Keratinocyte (primary cell): ENCODE measurements around the gene CDKAL1. TPM values are rescaled to one million over a fixed set of nuclear protein-coding genes. Genes with fewer than 3 reads are reported as not detected.

ENCODE experiments used
- DNase-seq: peaks from one replicate; pipeline ENCODE4 v3.0.0-alpha.2; 2011; ENCODE audit warnings: low read depth, missing footprints, low spot score
- FAIRE-seq: peaks from 2 replicates; lab custom pipeline; 2011; peaks lifted over from hg19 to GRCh38; lab: Jason Lieb, UNC
- H2AFZ ChIP-seq: 2 replicates; pipeline ENCODE4 v1.6.0; 2012; ENCODE audit warnings: low read length, control low read depth, inconsistent platforms; ENCODE audit not compliant: control insufficient read depth
- H3K27ac ChIP-seq: 2 replicates; pipeline ENCODE4 v1.5.1; 2011; ENCODE audit warnings: low read length; ENCODE audit not compliant: control insufficient read depth, insufficient read depth
- H3K27me3 ChIP-seq: 3 replicates; pipeline ENCODE4 v1.6.0; 2011; ENCODE audit warnings: low read length; ENCODE audit not compliant: control insufficient read depth, insufficient read depth; ENCODE audit errors: extremely low read depth
- H3K36me3 ChIP-seq, 2 experiments: 2 replicates in 1 of 2; 3 replicates in 1 of 2; pipeline ENCODE4 v1.5.1; 2011; ENCODE audit warnings: low read length in 2 of 2, mild to moderate bottlenecking in 1 of 2; ENCODE audit not compliant: control insufficient read depth in 2 of 2, insufficient read depth in 2 of 2; ENCODE audit errors: extremely low read depth in 1 of 2
- H3K4me1 ChIP-seq: 3 replicates; pipeline ENCODE4 v1.5.1; 2011; ENCODE audit warnings: low read length; ENCODE audit not compliant: control insufficient read depth, insufficient read depth; ENCODE audit errors: extremely low read depth
- H3K4me2 ChIP-seq: 3 replicates; pipeline ENCODE4 v1.6.0; 2011; ENCODE audit warnings: low read depth, low read length; ENCODE audit not compliant: control insufficient read depth, insufficient read depth; ENCODE audit errors: extremely low read depth
- H3K4me3 ChIP-seq, 3 experiments: fragments of 200-600 bp in 1 of 3; sonication (generic) in 1 of 3; 2 replicates in 2 of 3; 3 replicates in 1 of 3; pipeline ENCODE4 v1.5.1; 2011 to 2016; ENCODE audit warnings: low read length in 3 of 3, mild to moderate bottlenecking in 3 of 3, control low read depth in 2 of 3, inconsistent platforms in 1 of 3, low read depth in 1 of 3, mixed read lengths in 1 of 3, mixed run types in 1 of 3, moderate library complexity in 1 of 3; ENCODE audit not compliant: control insufficient read depth in 2 of 3, insufficient read depth in 2 of 3; ENCODE audit errors: extremely low read depth in 1 of 3
- H3K79me2 ChIP-seq: 2 replicates; pipeline ENCODE4 v1.6.0; 2012; ENCODE audit warnings: low read length; ENCODE audit not compliant: control insufficient read depth, insufficient read depth
- H3K9ac ChIP-seq: 3 replicates; pipeline ENCODE4 v1.6.0; 2011; ENCODE audit warnings: low read length; ENCODE audit not compliant: control insufficient read depth, insufficient read depth; ENCODE audit errors: extremely low read depth
- H3K9me1 ChIP-seq: 3 replicates; pipeline ENCODE4 v1.6.0; 2011; ENCODE audit warnings: low read length; ENCODE audit not compliant: control insufficient read depth, insufficient read depth; ENCODE audit errors: extremely low read depth
- H3K9me3 ChIP-seq: 2 replicates; pipeline ENCODE4 v1.5.1; 2012; ENCODE audit warnings: low read depth, low read length; ENCODE audit not compliant: control insufficient read depth
- H4K20me1 ChIP-seq: 3 replicates; pipeline ENCODE4 v1.6.0; 2011; ENCODE audit warnings: low read length; ENCODE audit not compliant: control insufficient read depth, insufficient read depth; ENCODE audit errors: extremely low read depth
- CTCF ChIP-seq, 3 experiments: IDR thresholded peaks in 1 of 3; conservative IDR thresholded peaks in 1 of 3; optimal IDR thresholded peaks in 1 of 3; 2 replicates in 2 of 3; 3 replicates in 1 of 3; pipeline versions ENCODE3 to v1.5.1; 2011; ENCODE audit warnings: low read length in 3 of 3, mild to moderate bottlenecking in 3 of 3, moderate library complexity in 2 of 3, control low read depth in 1 of 3, inconsistent platforms in 1 of 3; ENCODE audit not compliant: insufficient read depth in 2 of 3; ENCODE audit errors: extremely low read depth in 1 of 3
- EZH2 ChIP-seq: IDR thresholded peaks from one replicate; pipeline ENCODE4 v1.6.1; 2012; ENCODE audit warnings: inconsistent platforms, mild to moderate bottlenecking, low read length, moderate library complexity
- dilution Hi-C: fragments of 300-500 bp; cut with MboI; formaldehyde crosslinking; loops from one replicate; pipeline ENCODE4 v1.7.0; 2020; ENCODE audit warnings: low sequenced_read_pairs; ENCODE audit not compliant: extremely low pct_ligation_motif_present
- polyA plus RNA-seq, 5 experiments: library from polyadenylated mRNA; depleted of rRNA in 3 of 5; stranded (reverse) in 3 of 5; stranded (forward) in 1 of 5; unstranded in 1 of 5; fragments of >200 nt; gene quantifications; 1 replicate in 1 of 5; 2 replicates in 3 of 5; 3 replicates in 1 of 5; pipeline versions ENCODE4 v1.2.1 to v1.2.3, GENCODE V29; 2011 to 2012; ENCODE audit warnings: missing spikeins in 2 of 5, low read depth in 1 of 5, low replicate concordance in 1 of 5

Gene CDKAL1
- polyA plus RNA-seq, 1 donor (not counting 4 experiments of a cell fraction or from before 2014, with no cell fraction given), result 5.6 TPM

DNA sequence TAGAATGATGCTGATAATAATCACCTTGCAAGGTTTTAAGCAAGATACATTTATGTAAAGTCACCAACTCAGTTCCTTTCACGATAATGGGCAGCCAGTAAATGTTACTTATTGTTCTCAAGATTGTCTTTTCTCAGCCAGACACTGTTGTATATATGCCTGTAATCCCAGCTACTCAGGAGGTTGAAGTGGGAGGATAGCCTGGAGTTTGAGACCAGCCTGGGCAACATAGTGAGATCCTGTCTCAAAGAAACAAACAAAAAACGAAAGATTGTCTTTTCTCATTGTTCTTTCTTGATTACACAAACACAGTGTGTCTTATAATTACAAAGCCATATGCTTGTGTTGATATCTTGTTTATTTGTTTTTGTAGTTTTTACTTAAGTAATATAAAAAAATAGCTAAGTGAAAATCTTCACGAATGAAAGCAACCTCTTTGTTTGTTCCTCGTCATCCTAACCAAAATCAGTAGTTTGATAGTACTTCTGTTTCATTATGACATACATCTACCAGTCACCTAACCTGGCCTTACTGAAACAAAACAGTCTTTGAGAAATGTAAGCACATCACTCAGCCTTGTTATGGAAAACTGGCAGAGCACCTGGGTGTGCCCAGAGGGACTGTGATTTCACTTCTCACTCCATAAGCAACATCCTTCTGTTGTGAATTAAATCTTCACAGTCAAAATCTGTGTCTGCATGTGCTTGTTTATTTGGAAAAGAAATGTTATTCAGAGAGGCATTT is 623.1 kb downstream of the CDKAL1 start:
- no peak for DNase-seq
- Histone ChIP-seq H2AFZ (no peak overlapping the region), H3K9me3 (no peaks in the 10 kb centered on the region), H3K27me3 (no peaks in the 10 kb centered on the region), H4K20me1 (no peaks in the 10 kb centered on the region), H3K9ac (no peak overlapping the region), H3K4me3 (no peak overlapping the region), H3K27ac (no peak overlapping the region), H3K9me1 (no peaks in the 10 kb centered on the region), H3K4me2 (no peak overlapping the region), H3K79me2 (no peaks in the 10 kb centered on the region), H3K36me3 (no peaks in the 10 kb centered on the region), H3K4me1 (no peaks in the 10 kb centered on the region)
- FAIRE-seq, result no peak
- no peak for TF ChIP-seq EZH2
- TF ChIP-seq CTCF (optimal IDR thresholded peaks at IDR 0.05 in 1 of 3, IDR thresholded peaks at IDR 0.05 in 1 of 3, conservative IDR thresholded peaks at IDR 0.05 in 1 of 3; ENCODE audit: extremely low read depth in 1 of 3, insufficient read depth in 2 of 3, low read length in 3 of 3), result no peak
- dilution Hi-C loops, result no loop called here

GRCh38 chr6:21158149-21158548 is 623.9 kb downstream of the CDKAL1 start:
- H3K27ac ChIP-seq, result no peak overlapping the region
- H3K4me3 ChIP-seq, result no peak overlapping the region
- H2AFZ ChIP-seq, result no peak overlapping the region
- H3K27me3 ChIP-seq, result no peaks in the 10 kb centered on the region
- H3K4me2 ChIP-seq, result no peak overlapping the region
- H4K20me1 ChIP-seq, result no peaks in the 10 kb centered on the region
- no peak for FAIRE-seq
- H3K79me2 ChIP-seq, result no peaks in the 10 kb centered on the region
- dilution Hi-C loops, result no loop called here
- no peak overlapping the region for H3K9ac ChIP-seq
- TF ChIP-seq CTCF (optimal IDR thresholded peaks at IDR 0.05 in 1 of 3, IDR thresholded peaks at IDR 0.05 in 1 of 3, conservative IDR thresholded peaks at IDR 0.05 in 1 of 3; ENCODE audit: extremely low read depth in 1 of 3, insufficient read depth in 2 of 3, low read length in 3 of 3) (no peak), EZH2 (no peak)
- H3K36me3 ChIP-seq, result no peaks in the 10 kb centered on the region
- H3K9me1 ChIP-seq, result no peaks in the 10 kb centered on the region
- H3K9me3 ChIP-seq, result no peaks in the 10 kb centered on the region
- DNase-seq, result no peak
- H3K4me1 ChIP-seq, result no peaks in the 10 kb centered on the region
